ENCODE results near the gene NAA25. TPM values are rescaled to one million over a fixed set of nuclear protein-coding genes. Genes with fewer than 3 reads are reported as not detected.

Gene NAA25
- polyA plus RNA-seq, 1 of the 3 experiments (the other 2 are of a cell fraction), result 4.4 TPM

GRCh38 chr12:112151766-112152541 lies 43.4 kb upstream of the NAA25 start:
- peaks cover 40 to 45% of the 10 kb centered on the region in 2 experiments for H3K36me3 ChIP-seq (replicated peaks in 1 of 2; ENCODE audit: control insufficient read depth in 1 of 2, insufficient read depth in 2 of 2, low read length in 1 of 2)
- TF ChIP-seq RAD21 (IDR thresholded peaks at IDR 0.05; ENCODE audit: low read length) (no peak), FOXJ3 (CRISPR knock-in tag; IDR thresholded peaks at IDR 0.05) (no peak)

DNA sequence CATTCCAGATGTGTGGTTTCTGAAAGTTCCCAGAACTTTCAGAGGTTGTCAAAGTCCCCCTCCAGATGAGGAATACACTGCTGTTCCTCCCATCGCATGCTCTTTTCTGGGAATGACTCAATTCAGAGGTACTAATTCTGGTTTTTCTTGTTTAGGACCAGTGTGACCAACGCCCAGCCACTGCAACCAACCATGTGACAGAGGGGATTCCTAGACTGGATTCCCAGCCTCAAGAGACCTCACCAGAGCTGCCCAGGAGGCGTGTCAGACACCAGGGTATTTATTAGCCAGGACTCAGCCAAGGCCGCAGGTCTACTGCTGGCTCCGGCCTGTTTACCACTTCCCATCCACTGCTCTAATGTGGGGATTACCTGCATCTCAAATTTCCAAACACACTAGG lies 41.0 kb upstream of the NAA25 start:
- no peaks in the 10 kb centered on the region for H4K20me1 ChIP-seq (ENCODE audit: insufficient read depth)
- no peak for DNase-seq
- no peak overlapping the region for H2AFZ ChIP-seq (ENCODE audit: low read depth)
- H3K9ac ChIP-seq, result no peak overlapping the region
- no peaks in the 10 kb centered on the region for H3K27me3 ChIP-seq (ENCODE audit: insufficient read depth)
- H3K9me2 ChIP-seq, result no peaks in the 10 kb centered on the region
- H3K9me3 ChIP-seq, result no peaks in the 10 kb centered on the region
- 92% methylated on average over 5 of the region's 5 CpGs for WGBS (ENCODE audit: low lambda C conversion rate)
- POLR2A ChIA-PET, result no interaction called here
- H3K4me2 ChIP-seq, result no peak overlapping the region
- TF ChIP-seq, protein P1, sequence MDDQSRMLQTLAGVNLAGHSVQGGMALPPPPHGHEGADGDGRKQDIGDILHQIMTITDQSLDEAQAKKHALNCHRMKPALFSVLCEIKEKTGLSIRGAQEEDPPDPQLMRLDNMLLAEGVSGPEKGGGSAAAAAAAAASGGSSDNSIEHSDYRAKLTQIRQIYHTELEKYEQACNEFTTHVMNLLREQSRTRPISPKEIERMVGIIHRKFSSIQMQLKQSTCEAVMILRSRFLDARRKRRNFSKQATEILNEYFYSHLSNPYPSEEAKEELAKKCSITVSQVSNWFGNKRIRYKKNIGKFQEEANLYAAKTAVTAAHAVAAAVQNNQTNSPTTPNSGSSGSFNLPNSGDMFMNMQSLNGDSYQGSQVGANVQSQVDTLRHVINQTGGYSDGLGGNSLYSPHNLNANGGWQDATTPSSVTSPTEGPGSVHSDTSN (IDR thresholded peaks at IDR 0.05), result no peak
- TF ChIP-seq RFX5 (IDR thresholded peaks at IDR 0.05; ENCODE audit: low read length) (no peak), REST (IDR thresholded peaks at IDR 0.05; ENCODE audit: low read depth, low read length) (no peak), MEF2A (IDR thresholded peaks at IDR 0.05; ENCODE audit: borderline replicate concordance, low read depth) (no peak), NRF1 (IDR thresholded peaks at IDR 0.05; ENCODE audit: low read depth, low read length) (no peak), TAF1 (IDR thresholded peaks at IDR 0.05; ENCODE audit: borderline replicate concordance, low read depth, low read length) (no peak), EP300 (IDR thresholded peaks at IDR 0.05; ENCODE audit: borderline replicate concordance in 1 of 2, low read depth in 1 of 2, low read length in 1 of 2) (no peak), CHD2 (IDR thresholded peaks at IDR 0.05; ENCODE audit: low read length, partially characterized antibody) (no peak)
- no peak overlapping the region for H3K27ac ChIP-seq (ENCODE audit: low read depth in 2 of 2, low read length in 1 of 2)
- H3F3A ChIP-seq (replicated peaks; ENCODE audit: insufficient read depth), result peaks cover 10% of the 10 kb centered on the region
- peaks cover 52 to 63% of the 10 kb centered on the region in 2 experiments for H3K36me3 ChIP-seq (replicated peaks in 1 of 2; ENCODE audit: control insufficient read depth in 1 of 2, insufficient read depth in 2 of 2, low read length in 1 of 2)
- CTCF ChIA-PET, result no interaction called here
- H3K79me2 ChIP-seq (ENCODE audit: insufficient read depth), result no peaks in the 10 kb centered on the region
- no peak overlapping the region for H3K4me3 ChIP-seq (ENCODE audit: low read depth in 2 of 2, low read length in 1 of 2)
- H3K4me1 ChIP-seq (ENCODE audit: control insufficient read depth in 1 of 2, insufficient read depth in 2 of 2, low read depth in 1 of 2, low read length in 1 of 2), result peaks cover 0 to 6% of the 10 kb centered on the region in 2 experiments; a peak in 1 of 4 replicates

More at GRCh38 chr12:112151766-112152541, 43.4 kb upstream of the NAA25 start:
- ChIA-PET CTCF (no interaction called here), POLR2A (interaction anchor here (1.6 kb wide), 1 partner anchor 26 kb away, joined by 3 read pairs; the partner anchor contains the start of gene TRAFD1)
- 91% methylated on average over 8 of the region's 11 CpGs for WGBS (ENCODE audit: low lambda C conversion rate)
- Histone ChIP-seq H2AFZ (ENCODE audit: low read depth) (no peak overlapping the region), H3K4me1 (ENCODE audit: control insufficient read depth in 1 of 2, insufficient read depth in 2 of 2, low read depth in 1 of 2, low read length in 1 of 2) (peaks cover 0 to 6% of the 10 kb centered on the region in 2 experiments; a peak in 1 of 4 replicates), H4K20me1 (ENCODE audit: insufficient read depth) (no peaks in the 10 kb centered on the region), H3K27ac (ENCODE audit: low read depth in 2 of 2, low read length in 1 of 2) (no peak overlapping the region), H3F3A (replicated peaks; ENCODE audit: insufficient read depth) (peaks cover 10% of the 10 kb centered on the region), H3K79me2 (ENCODE audit: insufficient read depth) (no peaks in the 10 kb centered on the region), H3K9ac (no peak overlapping the region), H3K9me2 (no peaks in the 10 kb centered on the region), H3K4me2 (no peak overlapping the region), H3K27me3 (ENCODE audit: insufficient read depth) (no peaks in the 10 kb centered on the region), H3K9me3 (no peaks in the 10 kb centered on the region), H3K4me3 (ENCODE audit: low read depth in 2 of 2, low read length in 1 of 2) (no peak overlapping the region)
- DNase-seq, result no peak

All from SK-N-SH (cell line).